Mucosa of descending colon (tissue), 3 donors: ENCODE results near the gene NMRK2. TPM values are rescaled to one million over a fixed set of nuclear protein-coding genes. Genes with fewer than 3 reads are reported as not detected.
A peak's percentile ranks its signal among the peaks of the same experiment; 100 is the strongest.

Experiments
- ATAC-seq: fragments of 200-7000 bp; cut with Tn5 transposase; one replicate; pipeline ENCODE4 v1.9.1; 2020; ENCODE audit warnings: mild to moderate bottlenecking, moderate library complexity
- DNase-seq, 3 donors: peaks; one replicate each; pipeline ENCODE4 v3.0.0-alpha.2; 2020
- H3K36me3 ChIP-seq: fragments of 200-600 bp; one replicate; pipeline ENCODE4 v1.8.0; 2021; ENCODE audit warnings: low read depth, mild to moderate bottlenecking
- H3K4me1 ChIP-seq: fragments of 200-600 bp; one replicate; pipeline ENCODE4 v1.8.0; 2021; ENCODE audit warnings: low read depth, mild to moderate bottlenecking
- H3K4me3 ChIP-seq: fragments of 200-600 bp; one replicate; pipeline ENCODE4 v1.8.0; 2021; ENCODE audit warnings: mild to moderate bottlenecking
- H3K9me3 ChIP-seq: fragments of 200-600 bp; one replicate; pipeline ENCODE4 v1.8.0; 2021; ENCODE audit warnings: mild to moderate bottlenecking
- CTCF ChIP-seq: fragments of 200-600 bp; IDR thresholded peaks from one replicate; pipeline ENCODE4 v1.8.0; 2022; ENCODE audit warnings: antibody characterized with exemption, mild to moderate bottlenecking
- intact Hi-C, 2 donors: fragments of 100-400 bp; cut with DNase I in 1 of 2; cut with micrococcal nuclease in 1 of 2; formaldehyde crosslinking; loops; one replicate each; pipeline versions ENCODE4 v1.11.0 to v1.11.1; 2022; cut with DNase I, micrococcal nuclease
- total RNA-seq, 3 donors: library from RNA; stranded (reverse); fragmentation: NEBNext Ultra II Directional in 2 of 3; extraction: Animal tissue kit (Norgen Biotek cat#: 25700) in 2 of 3; gene quantifications; one replicate each; pipeline versions ENCODE4 v1.2.1 to v1.2.4, GENCODE V29; 2021 to 2023
- donor health status: DM: no; HTN: no; CAD: no; lungs with moderate emphysema.
- donor health status: DM: no; HTN: no; CAD: no.
- donor health status: DM: no; HTN: yes; CAD: no.

NMRK2 gene
- total RNA-seq, 3 donors from 2014 or later: 0.36 TPM; not detected in 2

- DNase-seq (no peak), ATAC-seq (no peak)
- Histone ChIP-seq H3K4me3 (no peak overlapping the region), H3K36me3 (peaks cover 57% of the 10 kb centered on the region), H3K9me3 (no peaks in the 10 kb centered on the region), H3K4me1 (peaks cover 17% of the 10 kb centered on the region)
- TF ChIP-seq CTCF: no peak
- intact Hi-C loops: no loop called here
Observed at GRCh38 chr19:3981373-3981735, 48.5 kb downstream of the NMRK2 start.

GRCh38 chr19:3981736-3982681 lies 49.1 kb downstream of the NMRK2 start:
- Histone ChIP-seq H3K4me3 (no peak overlapping the region), H3K36me3 (peaks cover 55% of the 10 kb centered on the region), H3K9me3 (no peaks in the 10 kb centered on the region), H3K4me1 (peaks cover 24% of the 10 kb centered on the region)
- DNase-seq: peak in 1 of 3 donors; percentile 48
- no peak for ATAC-seq
- no peak for TF ChIP-seq CTCF
- intact Hi-C loops: no loop called here

DNA sequence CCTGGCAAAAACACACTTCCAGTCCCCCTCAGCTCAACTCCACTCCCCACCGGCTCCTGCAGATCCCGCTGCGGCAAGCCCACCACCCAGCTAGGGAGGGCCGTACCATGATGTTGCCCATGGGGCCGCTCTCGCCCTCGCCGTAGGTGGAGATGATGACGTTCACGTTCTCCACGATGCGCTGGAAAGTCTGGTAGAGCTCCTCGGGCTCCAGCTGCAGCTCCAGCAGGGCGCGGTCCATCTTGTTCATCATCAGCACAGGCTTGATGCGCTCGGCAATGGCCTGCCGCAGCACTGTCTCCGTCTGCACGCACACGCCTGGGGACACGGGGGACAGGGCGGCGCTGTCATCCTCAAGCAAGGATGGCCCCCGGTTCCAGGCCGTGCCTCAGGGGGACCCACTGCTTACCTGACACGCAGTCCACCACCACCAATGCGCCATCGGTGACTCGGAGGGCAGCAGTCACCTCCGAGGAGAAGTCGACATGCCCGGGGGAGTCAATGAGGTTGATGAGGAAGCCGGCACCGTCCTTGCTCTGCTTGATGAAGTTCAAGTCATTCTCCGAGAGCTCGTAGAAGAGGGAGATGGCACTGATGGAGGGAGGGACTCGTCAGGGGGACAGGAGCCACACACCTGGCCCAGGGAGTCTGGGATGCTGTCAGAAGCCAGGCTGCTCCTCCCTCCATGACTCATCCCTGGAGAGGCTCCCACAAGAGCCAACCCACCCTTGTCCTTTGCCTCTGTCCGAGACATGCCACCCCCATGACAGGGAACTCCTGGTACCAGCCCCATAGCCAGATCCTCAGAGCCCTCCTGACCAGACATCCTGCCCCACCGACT lies 50.1 kb downstream of the NMRK2 start:
- TF ChIP-seq CTCF: no peak
- Histone ChIP-seq H3K9me3 (no peaks in the 10 kb centered on the region), H3K4me1 (peaks cover 31% of the 10 kb centered on the region), H3K4me3 (no peak overlapping the region), H3K36me3 (peaks cover 46% of the 10 kb centered on the region)
- intact Hi-C loops: no loop called here
- ATAC-seq (no peak), DNase-seq (peak in 1 of 3 donors; percentile 65)

DNA sequence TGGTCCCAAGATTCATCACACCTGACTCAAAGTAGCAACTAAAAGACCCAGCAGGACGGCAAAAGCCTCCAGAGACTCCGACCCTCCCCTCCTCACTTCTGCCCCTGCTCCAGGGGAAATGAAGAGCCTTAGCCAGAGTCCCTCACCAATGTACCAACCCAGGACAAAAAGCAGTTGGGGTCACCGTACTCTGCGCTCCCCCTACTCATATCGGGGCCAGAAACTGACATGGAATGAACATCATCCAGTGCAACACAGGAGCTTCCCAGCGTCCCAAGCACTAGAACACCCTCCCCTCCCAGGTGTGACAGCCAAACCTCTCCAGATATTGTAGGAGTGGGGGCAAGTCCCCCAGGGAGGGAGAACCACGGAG lies 50.7 kb downstream of the NMRK2 start:
- Histone ChIP-seq H3K9me3 (no peaks in the 10 kb centered on the region), H3K36me3 (peaks cover 41% of the 10 kb centered on the region), H3K4me1 (peaks cover 31% of the 10 kb centered on the region), H3K4me3 (no peak overlapping the region)
- ATAC-seq (no peak), DNase-seq (no peak)
- no peak for TF ChIP-seq CTCF
- intact Hi-C loops: no loop called here

GRCh38 chr19:3983936-3984583 lies 51.2 kb downstream of the NMRK2 start:
- peaks cover 31% of the 10 kb centered on the region for H3K4me1 ChIP-seq
- intact Hi-C loops: no loop called here
- H3K36me3 ChIP-seq: peaks cover 40% of the 10 kb centered on the region
- H3K9me3 ChIP-seq: no peaks in the 10 kb centered on the region
- DNase-seq: peak; percentile 60 to 81 (median 76)
- no peak for TF ChIP-seq CTCF
- peak; percentile 60 for ATAC-seq
- peak overlapping the region; percentile 86 for H3K4me3 ChIP-seq
